Smooth muscle cell (in vitro differentiated cells): ENCODE measurements around the gene RFTN1. TPM values are rescaled to one million over a fixed set of nuclear protein-coding genes. Genes with fewer than 3 reads are reported as not detected.

Experiments
- DNase-seq: peaks from one replicate; lab custom pipeline; 2025; ENCODE audit not compliant: unreplicated experiment; lab: John Stamatoyannopoulos, UW
- H2AFZ ChIP-seq: fragments of 200-600 bp; sonication (generic); 2 replicates; pipeline ENCODE4 v1.6.0; 2016; ENCODE audit warnings: antibody characterized with exemption, low read depth, mild to moderate bottlenecking
- H3F3A ChIP-seq: fragments of 200-600 bp; sonication (generic); 2 replicates; pipeline ENCODE4 v1.6.0; 2017; ENCODE audit warnings: antibody characterized with exemption, low read depth
- H3K27ac ChIP-seq: fragments of 200-600 bp; sonication (generic); 2 replicates; pipeline ENCODE4 v1.5.1; 2016; ENCODE audit warnings: low read depth, mild to moderate bottlenecking
- H3K27me3 ChIP-seq: fragments of 200-600 bp; sonication (generic); 2 replicates; pipeline ENCODE4 v1.6.1; 2016; ENCODE audit warnings: low read depth, mild to moderate bottlenecking
- H3K36me3 ChIP-seq: fragments of 200-600 bp; sonication (generic); 2 replicates; pipeline ENCODE4 v1.5.1; 2016; ENCODE audit warnings: low read depth
- H3K4me1 ChIP-seq: fragments of 200-600 bp; sonication (generic); 2 replicates; pipeline ENCODE4 v1.5.1; 2016; ENCODE audit warnings: low read depth
- H3K4me2 ChIP-seq: fragments of 200-600 bp; sonication (generic); 2 replicates; pipeline ENCODE4 v1.6.0; 2016; ENCODE audit warnings: mild to moderate bottlenecking
- H3K4me3 ChIP-seq: fragments of 200-600 bp; sonication (generic); 2 replicates; pipeline ENCODE4 v1.5.1; 2016; ENCODE audit warnings: mild to moderate bottlenecking
- H3K79me2 ChIP-seq: fragments of 200-600 bp; sonication (generic); 2 replicates; pipeline ENCODE4 v1.6.0; 2016; ENCODE audit warnings: low read depth, mild to moderate bottlenecking
- H3K9ac ChIP-seq: fragments of 200-600 bp; sonication (generic); 2 replicates; pipeline ENCODE4 v1.6.0; 2016; ENCODE audit warnings: low read depth
- H3K9me3 ChIP-seq: fragments of 200-600 bp; sonication (generic); replicated peaks from 2 replicates; pipeline ENCODE4 v1.5.1; 2016; ENCODE audit warnings: low read depth
- H4K20me1 ChIP-seq: fragments of 200-600 bp; sonication (generic); 2 replicates; pipeline ENCODE4 v1.6.0; 2016; ENCODE audit warnings: low read depth
- CTCF ChIP-seq: fragments of 200-600 bp; sonication (generic); IDR thresholded peaks from 2 replicates; pipeline ENCODE4 v1.5.1; 2017; ENCODE audit warnings: borderline replicate concordance, mild to moderate bottlenecking, antibody characterized with exemption; ENCODE audit not compliant: insufficient read depth, poor library complexity, severe bottlenecking
- WGBS: methylation state at CpG from one replicate; pipeline ENCODE4 v1.1.7; 2016; ENCODE audit warnings: low lambda C conversion rate; 5-methylcytosine and 5-hydroxymethylcytosine counted together
- polyA plus RNA-seq: library from polyadenylated mRNA; unstranded; fragments of >200 nt; fragmentation: Nextera tagmentation; extraction: Ambion mirVana; gene quantifications from 2 replicates; pipeline ENCODE4 v1.2.1, GENCODE V29; 2016
- total RNA-seq: library from RNA; depleted of rRNA; stranded (reverse); fragments of >200 nt; gene quantifications from 2 replicates; pipeline ENCODE4 v1.2.3, GENCODE V29; 2014

Gene RFTN1
- total and polyA plus RNA-seq, 2 experiments from 2014 or later, result 21.7 to 35.6 TPM

GRCh38 chr3:16379838-16380237, 133.7 kb downstream of the RFTN1 start:
- no peak overlapping the region for H2AFZ ChIP-seq
- H3K9ac ChIP-seq, result no peak overlapping the region
- 42% methylated on average over 2 of the region's 2 CpGs for WGBS
- no peaks in the 10 kb centered on the region for H3F3A ChIP-seq
- peak overlapping the region; percentile 58 for H3K27ac ChIP-seq
- H3K4me3 ChIP-seq, result no peak overlapping the region
- H3K36me3 ChIP-seq, result no peaks in the 10 kb centered on the region
- no peaks in the 10 kb centered on the region for H3K79me2 ChIP-seq
- no peaks in the 10 kb centered on the region for H3K9me3 ChIP-seq
- DNase-seq, result no peak
- H3K27me3 ChIP-seq, result no peaks in the 10 kb centered on the region
- H3K4me2 ChIP-seq, result peak overlapping the region; percentile 12
- no peaks in the 10 kb centered on the region for H4K20me1 ChIP-seq
- H3K4me1 ChIP-seq, result peaks cover 2% of the 10 kb centered on the region
- no peak for TF ChIP-seq CTCF

GRCh38 chr3:16378920-16379319, 134.6 kb downstream of the RFTN1 start:
- Histone ChIP-seq H3K27me3 (no peaks in the 10 kb centered on the region), H3F3A (no peaks in the 10 kb centered on the region), H3K79me2 (no peaks in the 10 kb centered on the region), H3K4me1 (peaks cover 5% of the 10 kb centered on the region), H3K4me3 (no peak overlapping the region), H3K27ac (peak overlapping the region; percentile 65), H4K20me1 (no peaks in the 10 kb centered on the region), H2AFZ (no peak overlapping the region), H3K36me3 (no peaks in the 10 kb centered on the region), H3K9me3 (no peaks in the 10 kb centered on the region), H3K9ac (no peak overlapping the region), H3K4me2 (peak overlapping the region; percentile 12)
- no peak for TF ChIP-seq CTCF
- no peak for DNase-seq
- WGBS, result 44% methylated on average over 3 of the region's 3 CpGs

- H3F3A ChIP-seq, result no peaks in the 10 kb centered on the region
- H3K4me2 ChIP-seq, result no peak overlapping the region
- no peak overlapping the region for H3K4me3 ChIP-seq
- H2AFZ ChIP-seq, result no peak overlapping the region
- DNase-seq, result no peak
- no peaks in the 10 kb centered on the region for H3K9me3 ChIP-seq
- no peaks in the 10 kb centered on the region for H3K79me2 ChIP-seq
- no peak overlapping the region for H3K9ac ChIP-seq
- peak overlapping the region; percentile 65 for H3K27ac ChIP-seq
- no peaks in the 10 kb centered on the region for H4K20me1 ChIP-seq
- no peaks in the 10 kb centered on the region for H3K27me3 ChIP-seq
- H3K4me1 ChIP-seq, result peaks cover 5% of the 10 kb centered on the region
- 84% methylated on average over 3 of the region's 3 CpGs for WGBS
- H3K36me3 ChIP-seq, result no peaks in the 10 kb centered on the region
- no peak for TF ChIP-seq CTCF
Observed at GRCh38 chr3:16378415-16378814, 135.1 kb downstream of the RFTN1 start.

- H3K36me3 ChIP-seq, result no peaks in the 10 kb centered on the region
- H3K27me3 ChIP-seq, result no peaks in the 10 kb centered on the region
- peaks cover 5% of the 10 kb centered on the region for H3K4me1 ChIP-seq
- H4K20me1 ChIP-seq, result no peaks in the 10 kb centered on the region
- peak overlapping the region; percentile 65 for H3K27ac ChIP-seq
- WGBS, result 96% methylated on average over 15 of the region's 15 CpGs
- H3K4me2 ChIP-seq, result no peak overlapping the region
- no peak for TF ChIP-seq CTCF
- no peak overlapping the region for H2AFZ ChIP-seq
- H3K9me3 ChIP-seq, result no peaks in the 10 kb centered on the region
- no peak overlapping the region for H3K4me3 ChIP-seq
- H3F3A ChIP-seq, result no peaks in the 10 kb centered on the region
- H3K9ac ChIP-seq, result no peak overlapping the region
- no peaks in the 10 kb centered on the region for H3K79me2 ChIP-seq
- DNase-seq, result no peak
Observed at GRCh38 chr3:16377847-16378302, 135.6 kb downstream of the RFTN1 start.
